ENCODE results near the gene KCNJ15.

- TF ChIP-seq CTCF (IDR thresholded peaks at IDR 0.05) (no peak), POLR2A (IDR thresholded peaks at IDR 0.05) (no peak)
Measured at GRCh38 chr21:38266732-38267131, 9.9 kb downstream of the KCNJ15 start.

Data from ovary (tissue), 3 donors.